ENCODE measurements around the gene OR7D2.

OR7D2 gene

GRCh38 chr19:9219489-9219888, 40.7 kb downstream of the OR7D2 start, which contains the start of gene OR7D4:
Gene OR7D4, minus strand, starts transcription at chr19:9219589. Its CDS starts 4,752 bp downstream, at chr19:9214837.
- no peak for DNase-seq
